GM12878 (cell line): Measurements from ENCODE around the gene SOX5. TPM values are rescaled to one million over a fixed set of nuclear protein-coding genes. Genes with fewer than 3 reads are reported as not detected.

Experiments
- ATAC-seq: fragments of 200-7000 bp; cut with Tn5 transposase; 3 replicates; pipeline ENCODE4 v1.9.1; 2020; ENCODE audit warnings: mild to moderate bottlenecking, moderate library complexity
- BruUV-seq: library from RNA; stranded (reverse); fragments of 400-500 nt; replicated peaks from 2 replicates; lab custom pipeline; 2021; lab: Mats Ljungman, UMichigan
- CTCF ChIA-PET: fragments of 300-600 bp; sonication (Branson Sonifier 250); formaldehyde crosslinking; extraction: SDS; loops from one replicate; lab custom pipeline; 2021; ENCODE audit warnings: inconsistent platforms; lab: Yijun Ruan, JAX
- POLR2A ChIA-PET: fragments of 350-600 bp; formaldehyde crosslinking; extraction: SDS; loops from one replicate; lab custom pipeline; 2021; ENCODE audit warnings: inconsistent platforms; lab: Charles Lee
- RAD21 ChIA-PET: fragments of 300-600 bp; sonication (Branson Sonifier 250); formaldehyde crosslinking; loops from one replicate; lab custom pipeline; 2023; ENCODE audit warnings: antibody characterized with exemption; ENCODE audit not compliant: unreplicated experiment; lab: Charles Lee
- SMC1A ChIA-PET: fragments of 300-600 bp; sonication (Branson Sonifier 250); formaldehyde crosslinking; loops from one replicate; lab custom pipeline; 2023; ENCODE audit not compliant: unreplicated experiment, uncharacterized antibody; lab: Charles Lee
- DNase-seq: peaks from one replicate; pipeline ENCODE4 v3.0.0-alpha.2; 2011; ENCODE audit warnings: low read depth, low spot score
- FAIRE-seq: peaks from 3 replicates; lab custom pipeline; 2011; peaks lifted over from hg19 to GRCh38; lab: Jason Lieb, UNC
- H2AFZ ChIP-seq: 2 replicates; pipeline ENCODE4 v1.6.0; 2011; ENCODE audit warnings: low read depth, low read length, control low read depth; ENCODE audit not compliant: control insufficient read depth
- H3K27ac ChIP-seq: 2 replicates; pipeline ENCODE4 v1.5.1; 2011; ENCODE audit warnings: control low read depth; ENCODE audit not compliant: control insufficient read depth, insufficient read depth
- H3K27me3 ChIP-seq, 2 experiments: replicated peaks in 1 of 2; 2 replicates each; pipeline versions ENCODE4 v1.6.0 to v1.6.1; 2011; ENCODE audit warnings: low read length in 1 of 2; ENCODE audit not compliant: control insufficient read depth in 2 of 2, insufficient read depth in 2 of 2
- H3K36me3 ChIP-seq, 2 experiments: 2 replicates each; pipeline ENCODE4 v1.5.1; 2011; ENCODE audit warnings: low read length in 1 of 2; ENCODE audit not compliant: control insufficient read depth in 2 of 2, insufficient read depth in 2 of 2
- H3K4me1 ChIP-seq: 2 replicates; pipeline ENCODE4 v1.6.1; 2011; ENCODE audit warnings: mild to moderate bottlenecking, low read length, moderate library complexity, mixed read lengths; ENCODE audit not compliant: control insufficient read depth, insufficient read depth
- H3K4me2 ChIP-seq: 2 replicates; pipeline ENCODE4 v1.6.0; 2011; ENCODE audit warnings: control low read depth; ENCODE audit not compliant: control insufficient read depth, insufficient read depth
- H3K4me3 ChIP-seq: fragments of 200-600 bp; sonication (generic); 2 replicates; pipeline ENCODE4 v1.5.1; 2016
- H3K79me2 ChIP-seq: 2 replicates; pipeline ENCODE4 v1.6.0; 2011; ENCODE audit warnings: low read length; ENCODE audit not compliant: control insufficient read depth, insufficient read depth
- H3K9ac ChIP-seq: 2 replicates; pipeline ENCODE4 v1.8.0; 2011; ENCODE audit warnings: low read length, control low read depth, mixed read lengths; ENCODE audit not compliant: control insufficient read depth, insufficient read depth
- H3K9me3 ChIP-seq: replicated peaks from 3 replicates; pipeline ENCODE4 v1.5.1; 2011; ENCODE audit warnings: mild to moderate bottlenecking, low read length; ENCODE audit not compliant: control insufficient read depth, insufficient read depth
- H4K20me1 ChIP-seq: 2 replicates; pipeline ENCODE4 v1.6.0; 2011; ENCODE audit not compliant: control insufficient read depth, insufficient read depth
- ATF7 ChIP-seq: fragments of 450-650 bp; IDR thresholded peaks from 2 replicates; pipeline ENCODE4 v1.6.1; 2016; ENCODE audit warnings: low read depth, mild to moderate bottlenecking
- EP300 ChIP-seq, 2 experiments: fragments of 150-350 bp in 1 of 2; IDR thresholded peaks; 2 replicates each; pipeline ENCODE4 v1.6.1; 2011 to 2012; ENCODE audit warnings: low read depth in 2 of 2, low read length in 2 of 2, borderline replicate concordance in 1 of 2, improper control_type of control experiment in 1 of 2, inconsistent platforms in 1 of 2; ENCODE audit not compliant: control insufficient read depth in 1 of 2
- HDAC6 ChIP-seq: fragments of 200-600 bp; sonication (generic); IDR thresholded peaks from one replicate; pipeline ENCODE4 v1.8.0; 2017; ENCODE audit warnings: antibody characterized with exemption; ENCODE audit not compliant: unreplicated experiment
- MLLT1 ChIP-seq: fragments of 450-650 bp; IDR thresholded peaks from 2 replicates; pipeline ENCODE4 v1.6.1; 2016; ENCODE audit warnings: mild to moderate bottlenecking
- NR2C2 ChIP-seq: IDR thresholded peaks from 2 replicates; pipeline ENCODE4 v1.6.1; 2011; ENCODE audit warnings: borderline replicate concordance, low read depth; ENCODE audit not compliant: control insufficient read depth, insufficient read length
- NR2F1 ChIP-seq: fragments of 450-650 bp; conservative IDR thresholded peaks from 2 replicates; pipeline ENCODE4 v1.6.1; 2017; ENCODE audit warnings: mild to moderate bottlenecking
- PAX8 ChIP-seq: fragments of 450-650 bp; IDR thresholded peaks from 2 replicates; pipeline ENCODE4 v1.6.1; 2017; ENCODE audit warnings: mild to moderate bottlenecking, moderate library complexity
- RFX5 ChIP-seq: IDR thresholded peaks from 2 replicates; pipeline ENCODE4 v1.6.1; 2011; ENCODE audit warnings: low read depth, low read length, improper control_type of control experiment
- SMARCA5 ChIP-seq: fragments of 450-650 bp; IDR thresholded peaks from 2 replicates; pipeline ENCODE4 v1.6.1; 2017; ENCODE audit warnings: mild to moderate bottlenecking
- WGBS: methylation state at CpG from one replicate; pipeline ENCODE4 v1.1.6; 2016; ENCODE audit warnings: low lambda C conversion rate; ENCODE audit not compliant: insufficient replicate concordance, insufficient coverage; ENCODE audit errors: missing lambda C conversion rate; 5-methylcytosine and 5-hydroxymethylcytosine counted together
- in situ Hi-C: fragments of 300-500 bp; cut with MboI; formaldehyde crosslinking; loops from 9 replicates; pipeline ENCODE4 v1.14.3; 2018; ENCODE audit warnings: mixed read lengths
- intact Hi-C: fragments of 100-400 bp; cut with micrococcal nuclease; formaldehyde crosslinking; loops from one replicate; pipeline ENCODE4 v1.14.2; 2022; ENCODE audit not compliant: unreplicated experiment
- polyA plus RNA-seq, 11 experiments: library from polyadenylated mRNA; depleted of rRNA in 4 of 11; unstranded in 6 of 11; stranded (reverse) in 5 of 11; fragments of >200 nt; fragmentation: Nextera tagmentation in 4 of 11; fragmentation: Illumina TruSeq in 1 of 11; extraction: Ambion mirVana in 4 of 11; extraction: Trizol in 1 of 11; gene quantifications; 1 replicate in 1 of 11; 2 replicates in 10 of 11; pipeline versions ENCODE4 v1.2.1 to v1.2.3, GENCODE V29; 2011 to 2016; ENCODE audit warnings: inconsistent platforms in 2 of 11, missing spikeins in 2 of 11, low read depth in 1 of 11
- total RNA-seq, 4 experiments: library from RNA; depleted of rRNA in 3 of 4; stranded (reverse); fragments of >200 nt in 3 of 4; fragmentation: Illumina TruSeq in 1 of 4; extraction: Trizol in 1 of 4; gene quantifications; 2 replicates each; pipeline versions ENCODE4 v1.2.1 to v1.2.3, GENCODE V29; 2013 to 2021
- TF ChIP-seq, protein P1 (sequence below): IDR thresholded peaks from 2 replicates; pipeline ENCODE4 v1.6.1; 2011; ENCODE audit warnings: low read depth, low read length, improper control_type of control experiment, borderline replicate concordance
- TF ChIP-seq, protein P2 (sequence below): IDR thresholded peaks from 2 replicates; pipeline ENCODE4 v1.6.1; 2012; ENCODE audit warnings: low read length, inconsistent platforms

The SOX5 gene
- total and polyA plus RNA-seq, 10 of the 15 experiments (the other 5 are each of a cell fraction or from before 2014, with no cell fraction given) = 0.08 to 1.0 (median 0.24) TPM

DNA sequence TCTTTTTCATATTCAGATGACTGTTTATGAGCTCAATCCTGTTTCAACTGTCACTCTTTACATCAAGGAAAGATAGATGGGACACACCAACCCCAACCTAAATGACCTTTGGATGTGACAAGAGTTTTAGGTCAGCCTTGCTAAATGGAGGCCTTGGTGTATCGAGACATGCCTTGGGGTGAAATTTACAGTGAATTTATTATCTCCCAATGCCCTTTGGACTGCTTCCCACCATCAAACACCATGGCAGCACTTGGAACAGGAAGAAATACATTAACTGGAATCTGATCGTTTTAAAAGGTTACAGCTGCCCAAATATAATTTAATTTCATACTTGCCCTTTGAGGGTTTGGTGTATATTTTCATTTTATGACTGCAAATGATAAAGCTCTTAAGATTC, 327.6 kb downstream of the SOX5 start:
- 12% methylated on average over 2 of the region's 2 CpGs for WGBS
- intact Hi-C loops = no loop called here
- ChIA-PET RAD21 (no interaction called here), CTCF (no interaction called here), SMC1A (no interaction called here), POLR2A (no interaction called here)
- in situ Hi-C loops = no loop called here
- H2AFZ ChIP-seq = no peak overlapping the region
- no peaks in the 10 kb centered on the region for H3K4me1 ChIP-seq
- no peak overlapping the region for H3K4me3 ChIP-seq
- no peaks in the 10 kb centered on the region for H3K36me3 ChIP-seq
- TF ChIP-seq RFX5 (no peak), MLLT1 (no peak), ATF7 (no peak), NR2C2 (no peak), NR2F1 (no peak), SMARCA5 (no peak), EP300 (IDR thresholded peaks at IDR 0.05; ENCODE audit: borderline replicate concordance in 1 of 2, control insufficient read depth in 1 of 2, low read depth in 2 of 2, low read length in 2 of 2) (no peak), PAX8 (no peak), HDAC6 (no peak)
- TF ChIP-seq, protein P1, sequence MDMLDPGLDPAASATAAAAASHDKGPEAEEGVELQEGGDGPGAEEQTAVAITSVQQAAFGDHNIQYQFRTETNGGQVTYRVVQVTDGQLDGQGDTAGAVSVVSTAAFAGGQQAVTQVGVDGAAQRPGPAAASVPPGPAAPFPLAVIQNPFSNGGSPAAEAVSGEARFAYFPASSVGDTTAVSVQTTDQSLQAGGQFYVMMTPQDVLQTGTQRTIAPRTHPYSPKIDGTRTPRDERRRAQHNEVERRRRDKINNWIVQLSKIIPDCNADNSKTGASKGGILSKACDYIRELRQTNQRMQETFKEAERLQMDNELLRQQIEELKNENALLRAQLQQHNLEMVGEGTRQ = no peak
- TF ChIP-seq, protein P2, sequence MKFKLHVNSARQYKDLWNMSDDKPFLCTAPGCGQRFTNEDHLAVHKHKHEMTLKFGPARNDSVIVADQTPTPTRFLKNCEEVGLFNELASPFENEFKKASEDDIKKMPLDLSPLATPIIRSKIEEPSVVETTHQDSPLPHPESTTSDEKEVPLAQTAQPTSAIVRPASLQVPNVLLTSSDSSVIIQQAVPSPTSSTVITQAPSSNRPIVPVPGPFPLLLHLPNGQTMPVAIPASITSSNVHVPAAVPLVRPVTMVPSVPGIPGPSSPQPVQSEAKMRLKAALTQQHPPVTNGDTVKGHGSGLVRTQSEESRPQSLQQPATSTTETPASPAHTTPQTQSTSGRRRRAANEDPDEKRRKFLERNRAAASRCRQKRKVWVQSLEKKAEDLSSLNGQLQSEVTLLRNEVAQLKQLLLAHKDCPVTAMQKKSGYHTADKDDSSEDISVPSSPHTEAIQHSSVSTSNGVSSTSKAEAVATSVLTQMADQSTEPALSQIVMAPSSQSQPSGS = no peak
- ATAC-seq = no peak
- H3K9ac ChIP-seq = no peak overlapping the region
- no peaks in the 10 kb centered on the region for H3K79me2 ChIP-seq
- FAIRE-seq = no peak
- H3K4me2 ChIP-seq = no peak overlapping the region
- no TSS peak for BruUV-seq
- DNase-seq = no peak
- H3K27me3 ChIP-seq = no peaks in the 10 kb centered on the region
- H3K9me3 ChIP-seq = no peaks in the 10 kb centered on the region
- no peak overlapping the region for H3K27ac ChIP-seq
- no peaks in the 10 kb centered on the region for H4K20me1 ChIP-seq
